ENCODE results near the gene DUSP22. TPM values are rescaled to one million over a fixed set of nuclear protein-coding genes. Genes with fewer than 3 reads are reported as not detected.

The DUSP22 gene
- total and polyA plus RNA-seq, 8 donors = 15.6 to 338 (median 34.8) TPM

- WGBS, 5 donors = 71 to 83% (median 77%) methylated on average over 20 of the region's 20 CpGs
Observed at GRCh38 chr6:359261-360035, 67.2 kb downstream of the DUSP22 start.

GRCh38 chr6:360349-360748, 68.1 kb downstream of the DUSP22 start:
- Histone ChIP-seq H3K4me1 (peaks cover 0 to 2% (median 0%) of the 10 kb centered on the region in 4 donors), H3K4me3 (no peak overlapping the region), H3K9me3 (peaks cover 10 to 26% (median 18%) of the 10 kb centered on the region in 4 donors), H3K27ac (no peak overlapping the region), H3K36me3 (no peaks in the 10 kb centered on the region), H3K27me3 (peaks cover 0 to 4% (median 0%) of the 10 kb centered on the region in 3 donors)
- WGBS, 5 donors = 81 to 90% (median 88%) methylated on average over 5 of the region's 5 CpGs
- intact Hi-C loops (cut with DNase I; ENCODE audit: low total_unique reads) = no loop called here
- DNase-seq = no peak
- TF ChIP-seq EP300 (IDR thresholded peaks at IDR 0.05) (no peak), CTCF (IDR thresholded peaks at IDR 0.05) (no peak), POLR2AphosphoS5 (IDR thresholded peaks at IDR 0.05) (no peak)

More at GRCh38 chr6:359261-360035, 67.2 kb downstream of the DUSP22 start:
- intact Hi-C loops (cut with DNase I; ENCODE audit: low total_unique reads) = no loop called here
- H3K27me3 ChIP-seq = peaks cover 0 to 4% (median 0%) of the 10 kb centered on the region in 3 donors
- peaks cover 10 to 19% (median 17%) of the 10 kb centered on the region in 4 donors for H3K9me3 ChIP-seq
- peaks cover 0 to 5% (median 0%) of the 10 kb centered on the region in 4 donors for H3K4me1 ChIP-seq
- DNase-seq = no peak
- H3K27ac ChIP-seq = no peak overlapping the region
- no peak for TF ChIP-seq CTCF (IDR thresholded peaks at IDR 0.05)
- no peak for TF ChIP-seq POLR2AphosphoS5 (IDR thresholded peaks at IDR 0.05)
- TF ChIP-seq EP300 (IDR thresholded peaks at IDR 0.05) = no peak
- no peak for TF ChIP-seq POLR2A (IDR thresholded peaks at IDR 0.05)
- no peaks in the 10 kb centered on the region for H3K36me3 ChIP-seq
- H3K4me3 ChIP-seq = no peak overlapping the region

DNA sequence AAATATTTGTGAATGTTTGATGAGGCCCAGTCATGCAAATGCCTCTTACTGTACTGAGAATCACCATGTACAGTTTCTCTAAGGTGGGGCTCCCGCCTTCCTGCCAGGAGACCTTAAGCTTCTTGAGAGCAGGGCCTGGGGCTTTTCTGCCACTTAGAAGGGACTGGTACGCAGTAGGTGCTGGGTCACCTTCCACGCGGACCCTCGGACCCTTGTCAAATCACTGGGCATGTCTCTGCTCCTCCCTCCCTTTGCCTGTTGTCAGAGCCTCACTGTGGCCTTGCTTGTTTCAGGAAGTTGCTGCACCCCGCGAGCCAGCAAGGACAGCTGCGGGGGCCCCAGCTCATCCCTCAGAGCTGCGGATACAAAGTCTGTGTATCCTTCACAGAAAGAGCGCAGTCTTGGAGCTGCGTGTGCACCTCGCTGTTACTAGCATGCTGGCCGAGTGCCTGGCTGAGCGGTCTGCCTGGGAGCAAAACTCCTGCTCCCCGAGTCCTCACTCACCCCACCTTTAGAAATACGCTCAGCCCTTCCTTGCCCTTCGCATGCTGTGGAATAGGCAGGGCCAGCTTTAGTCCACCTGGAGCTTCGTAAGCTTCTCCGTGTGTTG, 68.6 kb downstream of the DUSP22 start:
- 73 to 76% (median 74%) methylated on average over 19 of the region's 19 CpGs for WGBS, 5 donors
- peaks cover 0 to 6% (median 0%) of the 10 kb centered on the region in 3 donors for H3K27me3 ChIP-seq
- TF ChIP-seq EP300 (IDR thresholded peaks at IDR 0.05) (no peak), POLR2AphosphoS5 (IDR thresholded peaks at IDR 0.05) (no peak), CTCF (IDR thresholded peaks at IDR 0.05) (peak in 1 of 7 experiments; percentile 5)
- H3K27ac ChIP-seq = no peak overlapping the region
- intact Hi-C loops (cut with DNase I; ENCODE audit: low total_unique reads) = no loop called here
- no peaks in the 10 kb centered on the region for H3K4me1 ChIP-seq
- H3K9me3 ChIP-seq = peaks cover 10 to 26% (median 19%) of the 10 kb centered on the region in 4 donors
- H3K4me3 ChIP-seq = no peak overlapping the region
- H3K36me3 ChIP-seq = no peaks in the 10 kb centered on the region
- DNase-seq = no peak

DNA sequence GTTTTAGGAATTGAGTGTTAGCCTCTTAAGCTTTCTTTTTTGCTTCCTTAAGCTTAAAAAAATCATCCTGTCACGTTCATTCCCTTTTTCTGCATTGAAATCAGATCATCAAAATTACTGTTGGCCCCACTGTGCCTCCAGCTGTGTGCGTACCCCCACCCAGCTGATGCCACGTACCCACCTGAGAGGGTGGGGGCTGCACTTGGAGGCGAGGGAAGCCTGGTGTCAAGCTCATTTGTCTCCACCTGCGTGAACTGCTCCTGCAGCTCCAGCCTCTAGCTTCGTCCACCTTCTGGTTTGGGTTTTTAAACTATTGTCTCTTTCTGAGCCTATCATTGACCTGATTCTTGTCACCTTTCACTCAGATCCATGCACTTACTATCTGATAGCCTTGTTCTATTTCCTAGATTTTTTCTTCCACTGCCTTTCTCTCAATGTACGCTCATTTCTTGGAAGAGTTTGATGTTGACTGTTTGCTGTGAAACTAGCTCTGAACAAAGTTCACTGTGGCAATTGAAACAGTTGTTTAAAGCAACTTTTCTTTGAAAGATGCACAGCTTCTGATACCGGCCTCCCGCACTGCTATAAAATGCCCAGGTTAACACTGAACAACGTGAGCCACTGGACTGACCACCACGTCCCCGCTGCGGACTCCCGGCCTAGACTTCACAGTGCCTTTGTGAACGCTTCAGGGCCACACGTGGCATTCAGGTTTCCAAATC, 69.3 kb downstream of the DUSP22 start:
- H3K27me3 ChIP-seq = peaks cover 0 to 13% (median 0%) of the 10 kb centered on the region in 3 donors
- no peak for DNase-seq
- H3K36me3 ChIP-seq = no peaks in the 10 kb centered on the region
- 72 to 77% (median 74%) methylated on average over 16 of the region's 16 CpGs for WGBS, 5 donors
- peaks cover 10 to 26% (median 19%) of the 10 kb centered on the region in 4 donors for H3K9me3 ChIP-seq
- TF ChIP-seq POLR2AphosphoS5 (IDR thresholded peaks at IDR 0.05) (no peak), POLR2A (IDR thresholded peaks at IDR 0.05) (no peak), EP300 (IDR thresholded peaks at IDR 0.05) (no peak), CTCF (IDR thresholded peaks at IDR 0.05) (no peak)
- no peak overlapping the region for H3K27ac ChIP-seq
- intact Hi-C loops (cut with DNase I; ENCODE audit: low total_unique reads) = no loop called here
- no peak overlapping the region for H3K4me3 ChIP-seq
- H3K4me1 ChIP-seq = no peaks in the 10 kb centered on the region

Measured in stomach (tissue), 9 donors.